Pancreas (tissue), 10 donors: ENCODE measurements around the gene ARMC6. TPM values are rescaled to one million over a fixed set of nuclear protein-coding genes. Genes with fewer than 3 reads are reported as not detected.
A peak's percentile ranks its signal among the peaks of the same experiment; 100 is the strongest.

Source experiments
- ATAC-seq, 4 donors: fragments of 200-7000 bp; cut with Tn5 transposase; one replicate each; pipeline versions ENCODE4 v1.8.0 to v1.9.1; 2020; ENCODE audit warnings: mild to moderate bottlenecking in 4 of 4, moderate library complexity in 4 of 4
- DNase-seq, 6 donors: peaks; one replicate each; pipeline ENCODE4 v3.0.0-alpha.2; 2020
- FAIRE-seq: peaks from 2 replicates; lab custom pipeline; 2012; peaks lifted over from hg19 to GRCh38; lab: Jason Lieb, UNC
- H3K27ac ChIP-seq, 4 donors: fragments of 200-600 bp; sonication (generic); 1 replicate in 3 of 4; 2 replicates in 1 of 4; pipeline versions ENCODE4 v1.5.0 to v1.8.0; 2020
- H3K27me3 ChIP-seq, 4 donors: fragments of 200-600 bp; one replicate each; pipeline ENCODE4 v1.8.0; 2021
- H3K36me3 ChIP-seq, 3 donors: fragments of 200-600 bp; sonication (generic) in 1 of 3; one replicate each; pipeline versions ENCODE4 v1.5.0 to v1.8.0; 2020 to 2021
- H3K4me1 ChIP-seq, 3 donors: fragments of 200-600 bp; one replicate each; pipeline ENCODE4 v1.8.0; 2021
- H3K4me3 ChIP-seq, 4 donors: fragments of 200-600 bp; sonication (generic) in 2 of 4; one replicate each; pipeline versions ENCODE4 v1.5.0 to v1.8.0; 2020 to 2021
- H3K9me3 ChIP-seq, 4 donors: fragments of 200-600 bp; one replicate each; pipeline ENCODE4 v1.8.0; 2021
- WGBS, 2 donors: extraction: QIAGEN DNeasy Blood & Tissue Kit; methylation state at CpG; one replicate each; pipeline ENCODE4 v1.1.7; 2013; 5-methylcytosine and 5-hydroxymethylcytosine counted together
- intact Hi-C, 3 donors: fragments of 100-400 bp; cut with DNase I; formaldehyde crosslinking; loops; one replicate each; pipeline versions ENCODE4 v1.11.1 to v1.14.2; 2022
- polyA plus RNA-seq, 2 donors: library from polyadenylated mRNA; stranded (reverse); fragments of 200-250 nt; gene quantifications; one replicate each; pipeline ENCODE4 v1.2.3, GENCODE V29; 2013
- total RNA-seq, 6 donors: library from RNA; stranded (reverse); fragmentation: NEBNext Ultra II Directional in 4 of 6; extraction: Animal tissue kit (Norgen Biotek cat#: 25700) in 4 of 6; gene quantifications; one replicate each; pipeline versions ENCODE4 v1.2.1 to v1.2.4, GENCODE V29; 2021 to 2023
- TF ChIP-seq, protein P1 (sequence below), 4 donors: fragments of 200-600 bp; sonication (generic) in 3 of 4; IDR thresholded peaks; one replicate each; pipeline versions ENCODE4 v1.5.0 to v1.8.0; 2021; ENCODE audit warnings: antibody characterized with exemption in 4 of 4
- donor health status: healthy with polysubstance abuse.
- donor health status: DM: no; HTN: no; CAD: no; lungs with moderate emphysema.
- donor health status: DM: no; HTN: no; CAD: no.
- donor health status: control.
- donor health status: control.
- donor health status: Bipolar disorder and iron deficiency.
- donor health status: DM: yes; HTN: yes; CAD: no.
- donor health status: DM: no; HTN: no; CAD: no.
- donor health status: DM: no; HTN: no; CAD: no.
- donor health status: DM: yes; HTN: yes; CAD: no.

The ARMC6 gene
- total and polyA plus RNA-seq, 8 donors, result 3.1 to 18.3 (median 7.9) TPM

DNA sequence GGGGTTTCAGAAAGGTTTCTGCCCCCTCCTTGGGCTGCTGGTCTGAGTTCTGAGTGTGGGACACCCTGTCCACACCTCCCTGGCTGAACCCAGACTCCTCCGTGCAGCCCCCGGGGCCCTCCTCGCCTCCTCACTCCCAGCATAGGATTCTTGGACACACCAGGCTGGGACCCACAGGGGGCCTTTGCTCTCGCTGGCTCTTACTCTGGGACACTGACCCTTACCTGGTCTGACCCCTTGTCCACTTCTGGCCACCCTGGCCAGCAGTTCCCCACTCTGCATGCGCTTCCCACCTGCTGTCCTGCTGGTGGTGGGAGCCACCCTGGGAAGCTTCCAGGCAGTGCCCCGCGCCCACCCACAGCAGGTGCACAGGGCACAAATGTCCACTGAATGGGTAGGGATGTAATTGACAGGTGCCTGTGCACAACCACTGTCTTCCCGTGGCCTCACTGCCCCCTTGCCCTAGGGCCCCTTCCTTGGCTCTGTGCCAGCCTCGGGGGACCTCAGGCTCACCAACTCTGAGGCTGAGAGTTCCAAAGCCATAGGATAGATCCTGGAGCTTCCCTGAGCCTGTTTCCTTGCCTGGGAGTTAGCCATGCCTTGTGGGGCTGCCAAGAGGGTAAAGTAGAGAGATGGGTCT is 23.4 kb downstream of the ARMC6 start:
- Histone ChIP-seq H3K27me3 (no peaks in the 10 kb centered on the region), H3K27ac (no peak overlapping the region), H3K36me3 (peaks cover 0 to 7% (median 0%) of the 10 kb centered on the region in 3 donors), H3K9me3 (no peaks in the 10 kb centered on the region), H3K4me3 (no peak overlapping the region), H3K4me1 (peaks cover 0 to 5% (median 3%) of the 10 kb centered on the region in 3 donors)
- no peak for FAIRE-seq
- 78 to 81% methylated on average over 9 of the region's 9 CpGs for WGBS, 2 donors
- no peak for ATAC-seq
- TF ChIP-seq, protein P1, sequence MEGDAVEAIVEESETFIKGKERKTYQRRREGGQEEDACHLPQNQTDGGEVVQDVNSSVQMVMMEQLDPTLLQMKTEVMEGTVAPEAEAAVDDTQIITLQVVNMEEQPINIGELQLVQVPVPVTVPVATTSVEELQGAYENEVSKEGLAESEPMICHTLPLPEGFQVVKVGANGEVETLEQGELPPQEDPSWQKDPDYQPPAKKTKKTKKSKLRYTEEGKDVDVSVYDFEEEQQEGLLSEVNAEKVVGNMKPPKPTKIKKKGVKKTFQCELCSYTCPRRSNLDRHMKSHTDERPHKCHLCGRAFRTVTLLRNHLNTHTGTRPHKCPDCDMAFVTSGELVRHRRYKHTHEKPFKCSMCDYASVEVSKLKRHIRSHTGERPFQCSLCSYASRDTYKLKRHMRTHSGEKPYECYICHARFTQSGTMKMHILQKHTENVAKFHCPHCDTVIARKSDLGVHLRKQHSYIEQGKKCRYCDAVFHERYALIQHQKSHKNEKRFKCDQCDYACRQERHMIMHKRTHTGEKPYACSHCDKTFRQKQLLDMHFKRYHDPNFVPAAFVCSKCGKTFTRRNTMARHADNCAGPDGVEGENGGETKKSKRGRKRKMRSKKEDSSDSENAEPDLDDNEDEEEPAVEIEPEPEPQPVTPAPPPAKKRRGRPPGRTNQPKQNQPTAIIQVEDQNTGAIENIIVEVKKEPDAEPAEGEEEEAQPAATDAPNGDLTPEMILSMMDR (IDR thresholded peaks at IDR 0.05), result no peak
- DNase-seq, result peak in 1 of 6 donors; percentile 55
- intact Hi-C loops, result loop anchor here in 1 of 3 donors (10.0 kb wide), 1 partner anchor 78 kb away; the partner anchor contains the start of gene TMEM161A

DNA sequence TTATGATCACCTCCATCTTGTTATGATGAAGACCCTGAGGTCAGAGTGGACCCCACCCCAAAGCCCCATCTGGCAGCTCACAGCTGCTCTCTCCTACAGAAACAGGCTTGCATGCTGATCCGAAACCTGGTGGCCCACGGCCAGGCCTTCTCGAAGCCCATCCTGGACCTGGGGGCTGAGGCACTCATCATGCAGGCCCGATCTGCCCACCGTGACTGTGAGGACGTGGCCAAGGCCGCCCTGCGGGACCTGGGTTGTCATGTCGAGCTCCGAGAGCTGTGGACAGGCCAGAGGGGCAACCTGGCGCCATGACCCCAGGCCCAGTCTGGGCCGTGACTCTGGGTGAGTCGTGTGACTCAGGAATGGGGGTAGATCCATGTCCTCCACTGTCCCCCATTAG is 23.9 kb downstream of the ARMC6 start:
- FAIRE-seq (no peak), DNase-seq (peak in 1 of 6 donors; percentile 64), ATAC-seq (no peak)
- H3K36me3 ChIP-seq, result peaks cover 0 to 7% (median 0%) of the 10 kb centered on the region in 3 donors
- H3K27me3 ChIP-seq, result no peaks in the 10 kb centered on the region
- intact Hi-C loops, result loop anchor here in 1 of 3 donors (10.0 kb wide), 1 partner anchor 77 kb away; the partner anchor contains the start of gene TMEM161A
- TF ChIP-seq, protein P1 (IDR thresholded peaks at IDR 0.05), result no peak
- H3K4me3 ChIP-seq, result no peak overlapping the region
- no peak overlapping the region for H3K27ac ChIP-seq
- no peaks in the 10 kb centered on the region for H3K9me3 ChIP-seq
- peaks cover 0 to 5% (median 3%) of the 10 kb centered on the region in 3 donors for H3K4me1 ChIP-seq
- WGBS, 2 donors, result 87 to 92% methylated on average over 13 of the region's 13 CpGs

DNA sequence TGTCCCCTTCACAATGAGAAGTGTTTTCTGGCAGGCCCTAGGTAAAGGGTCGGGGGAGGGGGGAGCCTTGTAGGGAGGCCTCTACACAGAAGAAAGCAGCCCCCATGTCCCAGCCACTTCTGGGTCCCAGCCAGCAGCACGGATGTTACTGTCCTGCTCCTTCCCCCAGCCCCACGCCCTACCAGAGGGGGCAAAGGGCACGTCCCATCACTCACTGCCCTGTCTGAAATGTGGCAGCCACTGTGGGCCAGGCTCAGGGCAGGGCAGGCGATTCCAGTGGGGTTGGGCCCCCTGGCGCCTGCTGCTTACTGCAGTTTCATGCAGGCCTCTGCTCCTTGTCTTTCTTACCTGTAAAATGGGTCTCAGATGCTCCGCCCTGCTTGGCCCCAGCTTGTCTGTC is 24.3 kb downstream of the ARMC6 start:
- Histone ChIP-seq H3K4me1 (peaks cover 0 to 5% (median 3%) of the 10 kb centered on the region in 3 donors), H3K4me3 (no peak overlapping the region), H3K36me3 (peaks cover 0 to 7% (median 0%) of the 10 kb centered on the region in 3 donors), H3K27me3 (no peaks in the 10 kb centered on the region), H3K9me3 (no peaks in the 10 kb centered on the region), H3K27ac (no peak overlapping the region)
- intact Hi-C loops, result loop anchor here in 1 of 3 donors (10.0 kb wide), 1 partner anchor 77 kb away; the partner anchor contains the start of gene TMEM161A
- FAIRE-seq (no peak), ATAC-seq (no peak), DNase-seq (no peak)
- WGBS, 2 donors, result 78 to 85% methylated on average over 7 of the region's 7 CpGs
- TF ChIP-seq, protein P1 (IDR thresholded peaks at IDR 0.05), result no peak

DNA sequence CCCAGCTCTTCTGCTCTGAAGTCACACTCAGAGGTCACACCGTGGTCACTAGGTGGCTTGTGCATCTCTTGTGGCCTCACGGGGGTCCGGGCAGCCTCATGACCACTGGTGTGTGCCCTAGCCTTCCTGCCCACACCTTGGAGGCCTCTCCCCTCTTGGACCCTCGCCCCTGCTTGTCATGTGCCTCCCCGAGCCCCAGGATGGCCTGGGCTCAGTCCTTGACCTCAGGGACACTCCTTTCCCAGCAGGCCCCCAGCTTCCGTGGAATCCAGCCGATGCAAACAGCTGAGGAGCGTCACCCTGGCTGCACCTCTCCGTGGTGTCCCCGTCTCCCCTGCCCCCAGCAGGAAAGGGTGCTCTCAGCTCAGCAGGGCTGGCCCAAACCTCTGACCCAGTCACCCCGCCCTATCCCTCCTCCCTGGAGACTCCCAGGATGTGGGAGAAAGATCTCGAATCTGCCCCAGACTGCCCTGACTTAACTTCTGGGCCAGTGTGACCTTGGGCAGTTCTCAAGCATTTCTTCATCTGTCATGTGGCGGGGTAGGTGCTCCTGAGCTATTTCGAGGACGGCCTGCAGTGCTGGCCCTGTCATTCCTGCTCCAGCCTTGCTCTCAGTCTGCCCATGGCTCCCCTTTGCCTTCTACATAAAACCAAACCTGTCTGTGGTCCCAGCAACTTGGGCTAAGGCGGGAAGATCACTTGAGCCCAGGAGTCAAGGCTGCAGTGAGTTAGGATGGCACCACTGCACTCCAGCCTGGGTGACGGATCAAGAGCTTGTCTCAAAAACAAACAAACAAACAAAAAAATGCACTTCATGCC is 25.8 kb downstream of the ARMC6 start:
- intact Hi-C loops, result loop anchor here in 1 of 3 donors (10.0 kb wide), 1 partner anchor 76 kb away; the partner anchor contains the start of gene TMEM161A

More for the DNA sequence above, 25.8 kb downstream of the ARMC6 start:
- FAIRE-seq (no peak), DNase-seq (no peak), ATAC-seq (no peak)
- no peaks in the 10 kb centered on the region for H3K27me3 ChIP-seq
- H3K27ac ChIP-seq, result no peak overlapping the region
- H3K36me3 ChIP-seq, result peaks cover 0 to 7% (median 0%) of the 10 kb centered on the region in 3 donors
- H3K9me3 ChIP-seq, result no peaks in the 10 kb centered on the region
- TF ChIP-seq, protein P1 (IDR thresholded peaks at IDR 0.05), result no peak
- H3K4me1 ChIP-seq, result peaks cover 0 to 5% (median 3%) of the 10 kb centered on the region in 3 donors
- H3K4me3 ChIP-seq, result no peak overlapping the region
- 83 to 84% methylated on average over 17 of the region's 17 CpGs for WGBS, 2 donors
